H1 (cell line): Measurements from ENCODE around the gene ZFR. TPM values are rescaled to one million over a fixed set of nuclear protein-coding genes. Genes with fewer than 3 reads are reported as not detected.

Experiments used
- CTCF ChIA-PET: fragments of 300-600 bp; sonication (Branson Sonifier 250); formaldehyde crosslinking; loops from one replicate; lab custom pipeline; 2021; ENCODE audit not compliant: partially characterized antibody; lab: Charles Lee
- POLR2A ChIA-PET: fragments of 300-600 bp; sonication (Branson Sonifier 250); formaldehyde crosslinking; loops from one replicate; lab custom pipeline; 2021; ENCODE audit warnings: inconsistent platforms; ENCODE audit not compliant: partially characterized antibody; lab: Charles Lee
- DNase-seq, 2 experiments: peaks; one replicate each; pipeline versions ENCODE4 v3.0.0 to v3.0.0-alpha.2; 2010 to 2022; ENCODE audit warnings: low spot score in 2 of 2, low read depth in 1 of 2, mixed read lengths in 1 of 2
- FAIRE-seq: peaks from 2 replicates; lab custom pipeline; 2011; peaks lifted over from hg19 to GRCh38; lab: Jason Lieb, UNC
- H2AFZ ChIP-seq: 2 replicates; pipeline ENCODE4 v1.8.1; 2012; ENCODE audit warnings: low read length, inconsistent platforms
- H2AK5ac ChIP-seq: 2 replicates; pipeline ENCODE4 v1.6.1; 2013; ENCODE audit warnings: low read depth, low read length
- H2BK120ac ChIP-seq: replicated peaks from 2 replicates; pipeline ENCODE3; 2013; ENCODE audit warnings: low read depth, low read length, inconsistent platforms
- H2BK12ac ChIP-seq: 2 replicates; pipeline ENCODE4 v1.6.1; 2013; ENCODE audit warnings: low read depth, low read length
- H2BK15ac ChIP-seq: 2 replicates; pipeline ENCODE4 v1.6.1; 2013; ENCODE audit warnings: low read length
- H2BK20ac ChIP-seq: 2 replicates; pipeline ENCODE4 v1.6.1; 2013; ENCODE audit warnings: low read length
- H2BK5ac ChIP-seq: 2 replicates; pipeline ENCODE4 v1.6.1; 2013; ENCODE audit warnings: low read depth, low read length
- H3K14ac ChIP-seq: 2 replicates; pipeline ENCODE4 v1.6.1; 2013; ENCODE audit warnings: inconsistent platforms; ENCODE audit not compliant: insufficient read length
- H3K18ac ChIP-seq: 2 replicates; pipeline ENCODE4 v1.6.1; 2013; ENCODE audit warnings: low read length; ENCODE audit errors: extremely low read depth
- H3K23ac ChIP-seq: 2 replicates; pipeline ENCODE4 v1.6.1; 2013; ENCODE audit warnings: inconsistent platforms; ENCODE audit not compliant: insufficient read length
- H3K23me2 ChIP-seq: 2 replicates; pipeline ENCODE4 v1.6.1; 2013; ENCODE audit warnings: low read depth, low read length
- H3K27ac ChIP-seq: 2 replicates; pipeline ENCODE4 v1.6.1; 2011; ENCODE audit warnings: low read depth, low read length, inconsistent platforms
- H3K27me3 ChIP-seq, 4 experiments: replicated peaks in 1 of 4; 1 replicate in 1 of 4; 2 replicates in 3 of 4; pipeline versions ENCODE4 v1.6.1 to v1.8.1; 2011 to 2013; ENCODE audit warnings: low read length in 3 of 4, mild to moderate bottlenecking in 3 of 4, inconsistent platforms in 2 of 4, mixed read lengths in 2 of 4, moderate library complexity in 1 of 4; ENCODE audit not compliant: control insufficient read depth in 3 of 4, insufficient read depth in 3 of 4; ENCODE audit errors: extremely low read depth in 1 of 4
- H3K36me3 ChIP-seq, 4 experiments: 2 replicates each; pipeline versions ENCODE4 v1.6.1 to v1.8.1; 2011 to 2013; ENCODE audit warnings: mild to moderate bottlenecking in 4 of 4, low read length in 3 of 4, moderate library complexity in 2 of 4, control low read depth in 1 of 4, inconsistent platforms in 1 of 4; ENCODE audit not compliant: insufficient read depth in 4 of 4, control insufficient read depth in 2 of 4
- H3K4ac ChIP-seq: replicated peaks from 2 replicates; pipeline ENCODE3; 2013; ENCODE audit warnings: low read length, low read depth, mixed read lengths, inconsistent platforms; ENCODE audit not compliant: insufficient read length
- H3K4me1 ChIP-seq, 4 experiments: replicated peaks in 1 of 4; 1 replicate in 1 of 4; 2 replicates in 3 of 4; pipeline versions ENCODE4 v1.6.1 to v1.8.1; 2011 to 2013; ENCODE audit warnings: low read length in 3 of 4, inconsistent platforms in 2 of 4, mixed read lengths in 1 of 4; ENCODE audit not compliant: insufficient read depth in 4 of 4, control insufficient read depth in 3 of 4
- H3K4me2 ChIP-seq, 2 experiments: 2 replicates each; pipeline versions ENCODE4 v1.6.1 to v1.8.1; 2011 to 2013; ENCODE audit warnings: low read depth in 2 of 2, low read length in 2 of 2, control low read depth in 1 of 2, inconsistent platforms in 1 of 2, mild to moderate bottlenecking in 1 of 2; ENCODE audit not compliant: insufficient read depth in 1 of 2
- H3K4me3 ChIP-seq, 4 experiments: fragments of 200-600, 300-600 bp in 1 of 4; sonication (generic), shearing (Covaris generic), sonication (Bioruptor Twin) in 1 of 4; 2 replicates each; pipeline versions ENCODE4 v1.5.1 to v1.8.1; 2011 to 2016; ENCODE audit warnings: low read length in 4 of 4, low read depth in 3 of 4, control low read depth in 2 of 4, inconsistent platforms in 2 of 4, mild to moderate bottlenecking in 2 of 4, mixed read lengths in 1 of 4, moderate library complexity in 1 of 4; ENCODE audit not compliant: insufficient read depth in 2 of 4; ENCODE audit errors: extremely low read depth in 1 of 4
- H3K56ac ChIP-seq: replicated peaks from 2 replicates; pipeline ENCODE3; 2013; ENCODE audit warnings: low read depth, mild to moderate bottlenecking, mixed read lengths, low read length, inconsistent platforms; ENCODE audit not compliant: insufficient read length
- H3K79me1 ChIP-seq: 2 replicates; pipeline ENCODE4 v1.6.1; 2013; ENCODE audit warnings: low read depth, low read length, control low read depth
- H3K79me2 ChIP-seq, 2 experiments: 2 replicates each; pipeline versions ENCODE4 v1.6.1 to v1.8.1; 2012 to 2013; ENCODE audit warnings: low read length in 2 of 2, mild to moderate bottlenecking in 2 of 2, inconsistent platforms in 1 of 2; ENCODE audit not compliant: insufficient read depth in 2 of 2, control insufficient read depth in 1 of 2
- H3K9ac ChIP-seq, 4 experiments: replicated peaks in 1 of 4; 1 replicate in 1 of 4; 2 replicates in 3 of 4; pipeline versions ENCODE4 v1.6.1 to v1.8.1; 2011 to 2013; ENCODE audit warnings: low read depth in 3 of 4, low read length in 3 of 4, control low read depth in 2 of 4, mild to moderate bottlenecking in 2 of 4, moderate library complexity in 2 of 4, inconsistent platforms in 1 of 4; ENCODE audit errors: extremely low read depth in 1 of 4
- H3K9me3 ChIP-seq, 2 experiments: 2 replicates each; pipeline versions ENCODE4 v1.6.1 to v1.8.1; 2012 to 2013; ENCODE audit warnings: mild to moderate bottlenecking in 2 of 2, moderate library complexity in 2 of 2, control low read depth in 1 of 2, inconsistent platforms in 1 of 2, low read depth in 1 of 2, low read length in 1 of 2, mixed read lengths in 1 of 2; ENCODE audit not compliant: insufficient read depth in 2 of 2
- H4K20me1 ChIP-seq, 2 experiments: replicated peaks in 1 of 2; 2 replicates each; pipeline versions ENCODE3 to v1.8.1; 2011 to 2013; ENCODE audit warnings: inconsistent platforms in 2 of 2, low read length in 2 of 2, mild to moderate bottlenecking in 1 of 2; ENCODE audit not compliant: insufficient read depth in 2 of 2, control insufficient read depth in 1 of 2
- H4K5ac ChIP-seq: 2 replicates; pipeline ENCODE4 v1.6.1; 2013; ENCODE audit warnings: low read length, low read depth, mixed read lengths, inconsistent platforms; ENCODE audit not compliant: insufficient read length
- H4K8ac ChIP-seq: 2 replicates; pipeline ENCODE4 v1.8.0; 2013; ENCODE audit warnings: mild to moderate bottlenecking, moderate library complexity, low read length, inconsistent platforms; ENCODE audit not compliant: insufficient read depth; ENCODE audit errors: extremely low read depth
- H4K91ac ChIP-seq: replicated peaks from 2 replicates; pipeline ENCODE3; 2013; ENCODE audit warnings: low read length, mixed read lengths, inconsistent platforms; ENCODE audit not compliant: insufficient read length
- ASH2L ChIP-seq: fragments of 200-600, 300-600 bp; sonication (generic); IDR thresholded peaks from one replicate; pipeline ENCODE4 v1.7.1; 2017; ENCODE audit warnings: low read length
- BACH1 ChIP-seq: IDR thresholded peaks from 2 replicates; pipeline ENCODE4 v1.6.1; 2012; ENCODE audit warnings: low read length, improper control_type of control experiment
- CREB1 ChIP-seq: IDR thresholded peaks from 2 replicates; pipeline ENCODE4 v1.6.1; 2012; ENCODE audit warnings: inconsistent platforms
- EZH2 ChIP-seq: fragments of 200-600 bp; sonication (generic); IDR thresholded peaks from 2 replicates; pipeline ENCODE4 v1.7.1; 2012; ENCODE audit warnings: low read depth, mild to moderate bottlenecking, moderate library complexity, low read length, inconsistent platforms; ENCODE audit not compliant: severe bottlenecking
- JUN ChIP-seq: IDR thresholded peaks from 2 replicates; pipeline ENCODE4 v1.6.1; 2011; ENCODE audit warnings: low read depth, mild to moderate bottlenecking, improper control_type of control experiment, low read length
- JUND ChIP-seq: IDR thresholded peaks from 2 replicates; pipeline ENCODE4 v1.6.1; 2011; ENCODE audit warnings: mild to moderate bottlenecking, improper control_type of control experiment, low read length
- KDM4A ChIP-seq: IDR thresholded peaks from one replicate; pipeline ENCODE4 v1.7.1; 2012; ENCODE audit warnings: low read depth, mild to moderate bottlenecking, moderate library complexity, low read length, inconsistent platforms; ENCODE audit not compliant: severe bottlenecking
- NANOG ChIP-seq: IDR thresholded peaks from 2 replicates; pipeline ENCODE4 v1.6.1; 2011; ENCODE audit warnings: low read length, low read depth, mild to moderate bottlenecking, inconsistent platforms; ENCODE audit not compliant: insufficient read depth, poor library complexity, severe bottlenecking
- POU5F1 ChIP-seq: IDR thresholded peaks from 2 replicates; pipeline ENCODE4 v1.6.1; 2011; ENCODE audit warnings: low read depth, mild to moderate bottlenecking, low read length, moderate library complexity
- RXRA ChIP-seq: IDR thresholded peaks from 2 replicates; pipeline ENCODE4 v1.6.1; 2011; ENCODE audit warnings: low read depth, mild to moderate bottlenecking, low read length, moderate library complexity; ENCODE audit not compliant: insufficient read depth
- SAP30 ChIP-seq: fragments of 300-600 bp; sonication (generic); IDR thresholded peaks from 2 replicates; pipeline ENCODE4 v1.7.1; 2012; ENCODE audit warnings: low read length, moderate library complexity, mild to moderate bottlenecking, inconsistent platforms; ENCODE audit not compliant: insufficient read depth, insufficient replicate concordance
- SIX5 ChIP-seq: IDR thresholded peaks from 2 replicates; pipeline ENCODE4 v1.6.1; 2011; ENCODE audit warnings: mild to moderate bottlenecking, low read depth, low read length
- TBP ChIP-seq: IDR thresholded peaks from 2 replicates; pipeline ENCODE4 v1.6.1; 2011; ENCODE audit warnings: low read depth, low read length, improper control_type of control experiment
- WGBS, 2 experiments: shearing (Covaris generic) in 1 of 2; methylation state at CpG; one replicate each; pipeline versions ENCODE4 v1.1.6 to v1.1.7; 2013 to 2015; ENCODE audit warnings: low lambda C conversion rate in 2 of 2, mixed read lengths in 2 of 2, inconsistent platforms in 1 of 2, low coverage in 1 of 2, missing lambda C conversion rate in 1 of 2; ENCODE audit not compliant: insufficient replicate concordance in 2 of 2, insufficient coverage in 1 of 2, insufficient read length in 1 of 2; ENCODE audit errors: extremely low coverage in 1 of 2, missing lambda C conversion rate in 1 of 2; 5-methylcytosine and 5-hydroxymethylcytosine counted together
- polyA plus RNA-seq, 7 experiments: library from polyadenylated mRNA; depleted of rRNA in 3 of 7; stranded (reverse) in 5 of 7; unstranded in 2 of 7; fragments of >200 nt in 5 of 7; fragments of 200-250 nt in 2 of 7; gene quantifications; 1 replicate in 5 of 7; 2 replicates in 1 of 7; 4 replicates in 1 of 7; pipeline versions ENCODE4 v1.2.1 to v1.2.3, GENCODE V29; 2011 to 2013; ENCODE audit warnings: missing spikeins in 2 of 7, mixed read lengths in 2 of 7
- total RNA-seq: library from RNA; stranded (reverse); fragmentation: NEBNext Ultra II Directional; extraction: Animal tissue kit (Norgen Biotek cat#: 25700); gene quantifications from 2 replicates; pipeline ENCODE4 v1.2.1, GENCODE V29; 2021

Gene ZFR
- total and polyA plus RNA-seq, 2 of the 8 experiments (the other 6 are each of a cell fraction or from before 2014, with no cell fraction given): 68.8 to 92.7 TPM

GRCh38 chr5:32353420-32353819 lies 91.1 kb downstream of the ZFR start:
- no peak overlapping the region for H4K91ac ChIP-seq
- no peak overlapping the region for H3K27ac ChIP-seq
- no peak overlapping the region for H4K5ac ChIP-seq
- H2BK12ac ChIP-seq: no peak overlapping the region
- H3K4me1 ChIP-seq: no peaks in the 10 kb centered on the region
- H2BK20ac ChIP-seq: no peak overlapping the region
- no peaks in the 10 kb centered on the region for H3K23me2 ChIP-seq
- no peak overlapping the region for H3K23ac ChIP-seq
- H3K4me3 ChIP-seq: no peak overlapping the region
- H3K9ac ChIP-seq: no peak overlapping the region
- H4K8ac ChIP-seq: no peak overlapping the region
- no peak overlapping the region for H3K56ac ChIP-seq
- no peak overlapping the region for H3K14ac ChIP-seq
- no peak overlapping the region for H2BK15ac ChIP-seq
- no peaks in the 10 kb centered on the region for H3K9me3 ChIP-seq
- no peak for TF ChIP-seq SAP30
- TF ChIP-seq SIX5: no peak
- TF ChIP-seq RXRA: no peak
- TF ChIP-seq BACH1: no peak
- TF ChIP-seq JUND: no peak
- TF ChIP-seq TBP: no peak
- TF ChIP-seq ASH2L: no peak
- TF ChIP-seq POU5F1: no peak
- TF ChIP-seq CREB1: no peak
- no peak for TF ChIP-seq EZH2
- no peak for TF ChIP-seq KDM4A
- TF ChIP-seq JUN: no peak
- TF ChIP-seq NANOG: no peak
- FAIRE-seq: no peak
- H3K79me2 ChIP-seq: no peaks in the 10 kb centered on the region
- no peak overlapping the region for H3K18ac ChIP-seq
- no peak overlapping the region for H2BK5ac ChIP-seq
- no peaks in the 10 kb centered on the region for H4K20me1 ChIP-seq
- H2AFZ ChIP-seq: no peak overlapping the region
- ChIA-PET CTCF (no interaction called here), POLR2A (no interaction called here)
- H3K79me1 ChIP-seq: no peaks in the 10 kb centered on the region
- 92% methylated on average over 9 of the region's 9 CpGs; no CpG with 5 or more reads in 1 of the 2 experiments for WGBS, 2 experiments
- H2AK5ac ChIP-seq: no peak overlapping the region
- DNase-seq: no peak
- no peak overlapping the region for H2BK120ac ChIP-seq
- H3K4ac ChIP-seq: no peak overlapping the region
- H3K4me2 ChIP-seq: no peak overlapping the region
- H3K27me3 ChIP-seq: no peaks in the 10 kb centered on the region
- H3K36me3 ChIP-seq: peaks cover 0 to 26% (median 6%) of the 10 kb centered on the region in 4 experiments; a peak in 5 of 8 replicates
